HG03108 (cell line): ENCODE data around the gene PXYLP1.

Experiments used
- ATAC-seq: cut with Tn5 transposase; IDR thresholded peaks from one replicate; pipeline ENCODE4 v1.9.1; 2021; ENCODE audit warnings: moderate library complexity; ENCODE audit not compliant: unreplicated experiment

PXYLP1 gene

DNA sequence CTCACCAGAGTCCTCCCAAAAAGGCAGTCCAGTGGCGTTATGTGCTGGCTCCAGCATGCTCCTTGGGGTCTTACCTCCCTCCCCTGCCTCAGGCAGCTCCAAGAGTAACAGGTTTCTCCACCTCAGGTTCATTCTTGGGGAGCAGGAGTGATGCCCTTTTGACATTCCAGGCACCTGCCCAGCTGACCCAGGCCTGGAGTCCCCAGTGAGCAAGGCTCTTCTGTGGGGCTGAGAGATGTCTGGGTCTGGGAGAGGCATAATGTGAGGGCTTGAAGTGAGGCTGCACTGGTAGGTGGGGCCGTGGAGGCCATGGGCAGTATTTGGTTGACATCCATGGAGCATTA lies 15.3 kb downstream of the PXYLP1 start:
- no peak for ATAC-seq

DNA sequence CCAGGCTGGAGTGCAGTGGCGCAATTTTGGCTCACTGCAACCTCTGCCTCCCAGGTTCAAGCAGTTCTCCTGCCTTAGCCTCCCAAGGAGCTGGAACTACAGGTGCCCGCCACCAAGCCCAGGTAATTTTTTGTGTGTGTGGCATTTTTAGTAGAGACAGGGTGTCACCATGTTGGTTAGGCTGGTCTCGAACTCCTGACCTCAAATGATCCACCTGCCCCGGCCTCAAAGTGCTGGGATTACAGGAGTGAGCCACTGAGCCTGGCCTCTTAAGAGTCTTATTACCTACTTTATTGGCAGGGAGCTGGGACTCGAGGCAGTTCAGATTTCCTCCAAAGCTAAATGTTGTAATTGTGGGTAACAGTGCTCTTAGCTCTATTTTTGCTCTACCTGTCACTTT lies 16.4 kb downstream of the PXYLP1 start:
- ATAC-seq: no peak

DNA sequence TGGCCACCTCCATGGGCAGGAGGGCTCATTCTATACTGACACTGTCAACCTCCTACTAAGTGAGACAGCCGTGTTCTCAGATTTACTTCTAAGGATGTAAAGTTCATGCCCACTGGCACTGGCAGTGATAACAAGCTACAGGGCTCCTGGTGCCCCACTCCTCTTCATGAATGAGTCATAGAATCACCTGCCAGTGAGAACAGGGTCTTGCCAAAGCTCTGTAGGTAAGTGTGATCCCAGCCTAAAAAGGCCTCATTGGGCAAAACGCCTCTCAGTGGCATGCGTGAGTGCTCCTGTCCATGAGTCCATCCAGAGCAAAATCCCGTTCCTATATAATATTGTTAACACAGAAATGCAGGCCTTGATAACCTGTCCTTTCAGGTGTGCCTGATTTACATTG lies 17.4 kb downstream of the PXYLP1 start:
- ATAC-seq: no peak

DNA sequence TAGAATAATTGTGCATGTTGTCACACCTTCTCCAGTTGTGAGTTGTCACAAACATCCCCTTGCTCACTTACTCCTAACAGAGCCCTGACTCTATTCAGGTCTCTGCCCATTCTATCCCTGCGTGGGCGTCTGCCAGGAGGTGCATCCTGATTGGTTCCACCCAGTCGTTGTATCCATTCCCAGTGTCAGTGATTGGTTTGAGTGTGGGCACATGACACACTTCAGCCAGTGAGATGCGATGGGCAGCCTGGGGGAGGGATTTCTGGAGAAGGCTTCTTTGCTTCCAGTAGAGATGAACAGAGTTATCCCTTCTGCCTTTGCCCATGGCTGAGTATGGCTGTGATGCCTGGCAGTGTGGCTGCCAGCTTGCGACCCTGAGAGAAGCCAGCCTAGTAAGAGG lies 18.7 kb downstream of the PXYLP1 start:
- no peak for ATAC-seq

DNA sequence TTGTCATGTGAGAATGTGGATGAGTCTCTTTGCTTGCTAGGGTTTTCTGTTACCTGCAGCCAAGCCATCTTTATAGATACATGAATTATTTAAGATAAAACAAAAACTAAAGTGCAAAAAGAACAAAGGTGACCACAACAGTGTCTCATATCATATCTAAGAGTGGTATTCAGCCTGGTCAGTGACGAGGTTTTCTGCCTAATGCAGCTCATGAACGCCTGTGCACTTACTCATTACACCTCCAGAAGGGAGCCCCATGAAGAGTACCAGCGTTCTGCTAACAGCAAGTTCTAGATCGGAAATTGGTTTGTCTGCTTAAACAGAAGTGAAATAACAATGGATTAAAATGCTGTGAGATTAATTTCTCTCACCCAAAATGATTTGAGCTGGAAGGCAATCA lies 19.2 kb downstream of the PXYLP1 start:
- no peak for ATAC-seq

DNA sequence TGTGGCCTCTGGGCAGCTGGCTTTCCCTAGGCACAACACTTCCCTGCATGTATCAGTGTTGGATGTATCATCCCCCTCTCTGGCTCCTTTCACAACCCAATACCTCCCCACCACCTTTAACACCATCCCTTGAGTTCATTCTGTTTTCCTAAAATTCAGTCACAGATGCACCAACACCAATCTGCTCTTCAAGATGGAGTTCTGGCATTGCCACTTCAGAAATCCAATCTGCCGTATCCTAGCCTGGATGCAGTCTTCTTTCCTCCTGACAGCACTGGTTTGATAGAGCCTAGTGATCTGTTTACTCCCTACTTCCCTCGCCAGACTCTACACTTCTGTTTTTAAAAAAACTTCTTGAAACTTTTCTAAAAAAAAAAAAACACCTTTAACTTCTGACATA lies 21.7 kb downstream of the PXYLP1 start:
- no peak for ATAC-seq

DNA sequence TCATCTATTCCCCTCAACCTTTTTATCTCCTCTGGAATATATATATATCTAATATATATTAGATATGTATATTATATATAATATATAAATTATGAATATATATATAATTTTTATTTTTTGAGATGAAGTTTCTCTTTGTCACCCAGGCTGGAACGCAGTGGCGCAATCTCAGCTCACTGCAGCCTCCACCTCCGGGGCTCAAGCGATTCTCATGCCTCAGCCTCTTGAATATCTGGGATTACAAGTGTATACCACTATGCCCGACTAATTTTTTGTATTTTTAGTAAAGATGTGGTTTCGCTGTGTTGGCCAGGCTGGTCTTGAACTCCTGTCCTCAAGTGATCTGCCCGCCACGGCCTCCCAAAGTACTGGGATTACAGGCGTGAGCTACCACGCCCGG lies 22.2 kb downstream of the PXYLP1 start:
- no peak for ATAC-seq

DNA sequence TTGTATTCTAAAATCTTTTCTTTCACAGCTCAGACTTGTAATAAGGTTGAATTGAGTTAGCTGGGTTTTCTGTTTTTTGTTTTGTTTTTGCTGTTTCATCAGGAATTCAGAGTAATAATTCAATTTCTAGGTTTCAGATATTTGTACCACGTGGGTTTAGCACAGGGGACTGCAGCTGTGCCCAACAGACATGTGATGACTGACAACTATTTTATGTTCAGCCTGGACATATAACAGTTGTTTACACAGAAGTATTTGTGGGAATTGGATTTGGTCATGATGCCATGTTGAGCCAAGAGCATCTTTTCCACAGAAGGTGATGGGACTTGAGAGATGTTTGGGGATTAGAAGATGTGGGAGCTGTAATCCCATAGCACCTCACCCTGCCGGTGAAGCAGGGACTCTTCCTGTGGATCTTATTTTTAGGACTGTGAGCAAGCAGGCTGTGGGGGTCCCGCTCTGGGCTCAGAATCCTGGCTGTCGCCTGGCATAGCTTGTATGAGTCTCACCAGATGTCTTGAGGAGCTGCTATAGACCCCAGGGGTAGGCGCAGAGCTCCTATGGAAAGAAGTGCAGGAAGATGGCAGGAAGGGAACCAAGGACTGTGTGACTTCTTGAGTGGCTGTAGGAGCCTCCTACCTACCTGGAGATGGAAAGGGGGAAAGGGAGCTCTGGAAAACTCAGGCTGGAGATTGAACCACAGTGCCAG lies 23.7 kb downstream of the PXYLP1 start:
- ATAC-seq: no peak

DNA sequence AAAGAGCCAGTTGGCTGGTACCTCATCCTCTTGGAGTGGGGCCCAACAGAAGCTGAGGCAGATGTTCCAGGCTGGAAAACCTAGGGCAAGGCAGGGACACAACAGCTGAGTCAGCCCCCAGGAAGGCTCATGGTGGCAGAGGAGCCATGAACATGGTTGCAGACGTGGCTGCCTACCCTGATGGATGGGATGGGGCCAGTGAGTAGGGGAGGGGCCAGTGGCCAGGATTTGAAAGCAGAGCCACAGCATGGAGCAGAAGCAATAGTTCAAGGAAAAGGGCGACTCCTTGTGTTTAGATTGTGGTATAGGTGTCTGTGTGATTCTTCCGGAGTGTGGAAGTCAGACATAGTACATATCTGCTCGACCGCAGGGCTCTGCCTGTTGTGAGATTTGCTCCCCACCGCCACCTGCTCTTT lies 24.2 kb downstream of the PXYLP1 start:
- ATAC-seq: no peak

DNA sequence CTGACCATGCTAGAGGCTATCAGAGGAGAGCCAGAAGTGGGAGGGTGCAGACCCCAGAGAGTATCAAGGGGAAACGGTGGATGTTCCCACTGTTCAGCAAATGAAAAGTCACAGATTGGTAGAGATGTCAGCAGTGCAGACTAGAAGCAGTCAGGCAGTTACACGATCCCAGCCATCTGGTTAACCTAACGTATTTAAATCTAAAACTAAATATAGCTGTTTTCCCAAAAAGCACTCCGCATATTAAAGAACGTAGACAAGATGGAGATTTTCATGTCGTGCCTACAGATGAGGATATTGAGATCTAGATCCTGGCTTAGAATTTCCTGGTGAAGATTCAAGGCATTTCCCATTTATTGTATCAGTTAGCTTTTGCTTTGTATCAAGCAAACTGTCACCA lies 25.2 kb downstream of the PXYLP1 start:
- no peak for ATAC-seq

DNA sequence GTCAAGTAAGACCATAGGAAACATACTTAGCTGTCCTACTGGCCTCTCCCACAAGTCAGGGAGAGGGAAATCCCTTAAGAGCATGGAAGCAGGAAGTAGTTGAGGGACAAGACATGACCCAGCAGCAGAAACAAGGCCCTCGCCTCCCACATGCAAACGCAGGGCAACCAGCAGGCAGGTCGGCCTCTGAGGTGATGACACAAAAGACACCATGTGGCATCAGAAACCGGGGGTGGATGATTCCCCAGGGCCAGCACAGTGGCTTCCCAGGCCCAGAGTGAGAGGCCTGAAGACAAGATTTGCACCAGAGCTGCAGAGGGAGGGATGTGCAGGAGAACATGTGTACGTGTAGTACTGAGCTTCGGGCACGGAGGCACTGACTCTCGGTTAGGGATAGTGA lies 26.3 kb downstream of the PXYLP1 start:
- no peak for ATAC-seq

DNA sequence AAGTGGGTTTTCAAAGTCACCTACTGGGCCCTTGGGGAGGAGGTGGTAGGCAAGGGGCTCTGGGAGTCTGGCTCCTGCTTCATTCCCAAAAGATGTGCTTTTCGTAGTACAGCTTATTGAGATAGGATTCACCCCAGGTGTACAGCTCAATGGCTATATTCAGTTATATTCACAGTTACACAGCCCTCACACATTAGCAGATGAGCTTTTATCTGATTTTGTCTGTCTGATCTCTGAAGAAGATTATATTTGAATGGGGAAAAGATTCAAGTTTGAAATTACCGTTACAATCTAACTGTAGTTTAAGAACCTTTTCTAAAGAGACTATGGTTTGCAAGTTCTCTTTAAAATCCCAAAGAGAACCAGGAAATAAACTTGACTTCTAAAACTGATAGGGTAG lies 27.3 kb downstream of the PXYLP1 start:
- no peak for ATAC-seq

DNA sequence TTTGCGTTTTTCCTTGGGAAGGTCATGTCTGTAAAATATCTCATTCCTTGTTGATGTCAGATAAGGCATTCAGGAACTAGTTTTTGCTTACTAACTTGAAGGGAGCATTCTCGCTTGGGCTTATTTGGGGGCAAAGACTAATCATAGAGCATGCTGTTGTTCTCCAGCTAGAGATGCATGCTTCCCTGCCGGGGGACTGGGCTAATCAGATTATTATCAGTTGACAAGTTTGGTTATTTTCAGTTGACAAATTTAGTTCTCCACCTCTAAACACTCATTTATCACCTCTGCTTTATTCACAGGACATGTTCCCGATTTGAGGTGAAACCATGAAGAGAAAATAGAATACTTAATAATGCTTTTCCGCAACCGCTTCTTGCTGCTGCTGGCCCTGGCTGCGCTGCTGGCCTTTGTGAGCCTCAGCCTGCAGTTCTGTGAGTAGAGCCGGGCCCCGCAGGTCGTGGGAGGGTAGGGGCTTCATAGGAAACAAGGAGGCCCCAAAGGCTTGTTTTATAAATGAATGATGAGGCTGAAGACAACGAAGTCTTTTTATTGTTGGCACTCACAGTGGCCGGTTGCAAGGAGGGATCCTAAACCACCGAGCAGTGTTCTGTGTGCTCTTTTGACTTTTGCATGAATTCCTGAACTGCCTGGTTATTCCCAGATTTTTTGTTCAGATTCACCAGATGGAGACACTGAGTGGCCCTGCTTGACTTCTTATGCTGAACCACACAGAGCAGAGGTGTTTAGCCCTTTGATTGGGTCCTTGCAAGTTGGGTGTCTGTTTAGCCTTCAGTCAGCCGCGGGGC lies 28.4 kb downstream of the PXYLP1 start:
- ATAC-seq: no peak

DNA sequence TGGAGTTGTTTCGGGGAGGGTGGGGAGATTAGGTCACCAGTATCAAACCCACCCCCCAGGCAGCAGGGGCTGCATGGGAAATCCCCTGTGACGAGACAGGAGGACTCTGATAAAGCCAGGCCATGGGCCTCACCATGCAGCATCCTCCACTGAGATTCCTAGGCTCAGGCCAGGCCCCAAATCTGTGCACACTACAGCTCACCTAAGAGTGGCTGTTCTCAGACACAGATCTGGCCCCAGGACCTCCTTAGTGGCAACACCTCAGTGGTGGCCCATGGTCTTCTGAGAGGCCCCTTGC lies 29.0 kb downstream of the PXYLP1 start:
- ATAC-seq: no peak

DNA sequence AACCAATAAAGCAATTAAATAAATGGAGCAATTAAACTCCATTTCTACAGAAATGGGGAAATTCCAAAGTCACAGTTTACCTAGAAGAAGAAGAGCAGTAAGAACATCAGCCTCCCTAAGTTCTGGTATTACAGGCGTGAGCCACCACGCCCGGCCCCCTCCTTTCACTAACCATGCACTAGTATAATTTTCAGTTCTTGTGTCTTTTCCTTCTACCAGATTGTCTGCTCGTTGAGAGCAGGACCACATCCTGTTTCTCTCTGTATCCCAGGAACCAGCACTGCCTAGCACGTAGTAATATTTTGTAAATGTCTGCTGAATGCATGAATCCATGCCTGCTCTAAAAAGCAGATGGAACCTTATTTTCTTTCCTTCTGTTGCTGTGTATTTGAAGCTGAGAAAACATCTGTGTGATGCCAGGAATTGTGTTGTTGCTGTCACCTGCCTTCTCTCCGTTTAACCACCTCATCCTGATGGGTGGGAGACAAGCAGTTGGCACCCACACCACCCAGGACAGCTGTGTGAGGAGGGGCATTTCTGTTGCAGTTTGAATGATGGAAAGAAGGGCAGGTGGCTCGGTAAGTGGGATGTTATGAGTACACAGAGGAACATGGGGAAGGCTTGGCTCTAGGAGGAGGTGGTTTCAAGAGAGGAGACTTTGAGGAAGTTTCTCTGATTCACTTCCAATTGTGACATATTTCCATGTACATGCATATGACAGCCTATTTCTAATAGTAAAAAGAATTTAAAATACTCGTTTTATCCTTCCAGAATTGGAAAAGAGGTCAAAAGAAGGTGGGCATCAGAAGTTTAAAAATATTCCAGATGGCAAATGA lies 30.1 kb downstream of the PXYLP1 start:
- no peak for ATAC-seq

DNA sequence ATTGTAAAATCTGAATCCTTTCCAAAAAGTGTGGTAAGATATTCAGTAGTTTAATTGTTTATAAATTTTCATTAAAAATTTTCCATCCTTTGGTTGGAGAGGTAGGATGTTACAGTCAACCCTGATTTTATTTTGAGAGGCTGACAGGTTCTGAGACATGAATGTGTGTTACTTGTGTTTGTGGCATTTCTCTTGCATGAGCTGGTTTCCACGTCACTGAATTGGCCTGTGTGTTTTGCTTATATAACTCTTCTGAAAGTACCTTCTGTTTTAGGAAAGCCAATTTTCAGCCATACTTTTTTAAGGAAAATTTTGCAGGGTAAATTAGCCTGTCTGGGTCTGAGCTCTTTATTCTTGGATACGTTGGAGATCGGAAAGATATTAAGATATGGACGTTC lies 30.7 kb downstream of the PXYLP1 start:
- ATAC-seq: no peak

DNA sequence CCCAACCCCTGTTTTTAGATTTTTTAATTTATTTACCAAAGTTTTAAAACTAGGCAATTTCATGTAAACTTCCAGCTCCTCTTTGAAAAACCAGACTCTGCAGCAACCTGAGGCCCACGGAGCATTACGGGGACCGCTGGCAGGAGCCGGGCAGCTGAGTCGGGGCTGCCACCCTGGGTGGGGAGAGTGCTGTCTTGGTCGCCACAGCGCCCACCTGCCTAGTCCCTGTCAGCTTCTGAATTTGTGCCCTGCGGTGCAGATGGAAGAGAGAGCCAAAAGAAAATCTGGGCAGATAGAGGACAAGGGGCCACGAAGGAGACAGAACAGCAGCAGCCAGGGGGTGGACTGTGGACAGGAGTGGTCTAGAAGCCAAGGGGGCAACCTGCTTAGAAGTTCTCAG lies 34.6 kb downstream of the PXYLP1 start:
- no peak for ATAC-seq

DNA sequence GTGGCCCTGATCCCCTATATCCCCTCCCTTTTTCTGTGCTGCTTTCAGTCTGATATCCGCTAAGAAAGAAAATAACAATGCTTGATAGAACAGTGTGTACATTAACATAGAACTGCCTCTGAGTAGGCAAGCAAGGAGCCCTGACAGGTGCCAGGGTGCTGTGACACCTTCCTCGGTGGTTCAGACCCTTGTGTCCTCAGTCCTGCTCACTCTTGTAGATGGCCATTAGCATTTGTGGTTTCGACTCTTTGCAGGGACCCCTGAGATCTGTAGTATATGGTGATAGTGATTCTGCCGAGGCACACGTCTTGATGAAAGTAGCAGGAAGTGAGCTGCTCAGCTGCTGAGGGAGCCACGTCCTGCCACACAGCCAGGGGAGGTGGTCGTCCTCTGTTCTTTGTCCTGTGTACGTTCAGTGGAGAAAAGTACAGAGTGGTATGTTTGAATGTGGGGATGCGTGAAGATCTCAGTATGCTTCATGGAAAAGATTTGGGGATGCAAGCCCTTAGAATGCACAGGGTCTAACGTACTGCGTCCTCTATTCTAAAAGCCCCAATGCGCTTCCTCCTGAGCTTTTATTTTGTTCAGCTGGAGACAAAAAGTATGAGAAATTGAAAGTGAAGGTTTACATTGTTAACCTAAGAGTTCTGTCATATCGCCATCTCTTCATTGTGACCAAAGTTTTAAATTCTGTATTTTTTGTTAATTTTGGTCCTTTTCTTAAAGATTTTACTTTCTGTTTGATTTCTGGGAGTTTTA lies 35.4 kb downstream of the PXYLP1 start:
- ATAC-seq: peak; percentile 53

DNA sequence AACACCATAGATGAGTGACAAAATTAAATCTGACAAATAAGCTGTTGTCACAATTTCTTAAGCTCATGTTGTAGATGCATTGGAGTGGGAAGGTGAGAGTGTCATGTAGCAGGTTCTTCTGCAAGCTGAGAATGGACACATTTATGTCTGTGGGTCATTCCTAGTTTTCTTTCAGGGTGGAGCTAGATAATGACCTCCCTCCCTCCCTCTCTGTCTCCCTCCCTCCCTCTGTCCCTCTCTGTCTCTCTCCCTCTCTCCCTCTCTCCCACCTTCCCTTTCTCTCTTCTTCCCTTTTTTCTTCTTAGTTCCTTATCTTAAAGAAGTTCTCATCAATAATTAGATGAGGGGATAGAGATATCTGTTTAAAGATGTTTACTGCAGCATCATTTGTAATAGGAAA lies 36.0 kb downstream of the PXYLP1 start:
- ATAC-seq: no peak

DNA sequence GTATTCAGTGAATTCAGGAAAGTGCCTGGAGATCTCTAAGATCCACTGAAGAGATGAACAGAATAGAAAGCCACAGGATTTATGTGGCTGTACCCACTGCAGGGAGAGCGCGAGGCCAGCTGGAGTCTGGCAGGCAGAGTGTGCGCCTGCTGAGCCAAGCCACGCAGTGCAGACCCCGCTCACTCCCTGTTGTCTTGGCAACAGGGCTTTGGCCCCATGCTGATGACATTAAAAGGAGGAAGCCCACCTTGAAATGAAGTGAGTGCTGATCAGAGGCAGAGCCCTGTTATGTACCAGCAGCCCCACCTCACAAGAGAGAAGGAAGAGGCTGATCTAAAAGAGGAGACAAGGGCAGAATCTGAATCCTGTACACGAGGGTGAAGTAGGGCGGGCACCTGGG lies 36.7 kb downstream of the PXYLP1 start:
- ATAC-seq: no peak

DNA sequence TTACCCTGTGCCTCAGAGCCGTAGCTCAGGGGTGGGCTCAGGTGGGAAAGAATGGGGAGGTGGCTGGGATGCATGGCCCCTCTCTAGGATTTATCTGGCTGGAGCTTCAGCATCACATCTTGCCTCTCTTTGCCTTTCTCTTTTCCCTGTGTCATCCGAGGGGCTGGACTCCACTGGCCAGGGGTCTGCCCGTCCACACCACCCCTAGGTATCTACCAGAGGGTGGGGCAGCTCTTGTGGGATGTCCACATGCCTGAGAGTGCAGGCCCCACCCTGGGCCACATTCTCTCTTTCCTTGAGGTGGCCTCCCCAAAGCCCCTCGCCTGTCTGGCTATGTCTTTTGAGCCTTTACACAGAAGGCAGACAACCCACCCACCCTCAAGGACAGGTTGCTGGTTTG lies 37.2 kb downstream of the PXYLP1 start:
- ATAC-seq: no peak
